Measurements from ENCODE around the gene F11R.
"Not testable (repeated sequence)": the region's sequence is repeated elsewhere in the genome, so short reads cannot be mapped to it uniquely, and the experiment has no call there.

GRCh38 chr1:161022432-161022831, 1.5 kb upstream of the F11R start:
- TF ChIP-seq FOXK2 (IDR thresholded peaks at IDR 0.05); FOXM1 (IDR thresholded peaks at IDR 0.05; ENCODE audit: borderline replicate concordance); TARDBP (IDR thresholded peaks at IDR 0.05); PKNOX1 (IDR thresholded peaks at IDR 0.05); LEF1 (IDR thresholded peaks at IDR 0.05; ENCODE audit: borderline replicate concordance); HDGF (IDR thresholded peaks at IDR 0.05; ENCODE audit: borderline replicate concordance); BHLHE40 (IDR thresholded peaks at IDR 0.05; ENCODE audit: borderline replicate concordance); ZNF384 (IDR thresholded peaks at IDR 0.05); SUZ12 (IDR thresholded peaks at IDR 0.05); ARNT (IDR thresholded peaks at IDR 0.05): not testable (repeated sequence)

All from HEK293T (cell line).